Iris pigment epithelial cell (primary cell): ENCODE measurements around the gene SLC1A2.
A peak's percentile ranks its signal among the peaks of the same experiment; 100 is the strongest.

Experiments used
- DNase-seq: peaks from one replicate; pipeline ENCODE4 v3.0.0-alpha.2; 2011; ENCODE audit warnings: low read depth

Gene SLC1A2

GRCh38 chr11:35413598-35413997 lies 5.8 kb downstream of the SLC1A2 start:
- no peak for DNase-seq

- no peak for DNase-seq
Measured at GRCh38 chr11:35412285-35412684, 7.1 kb downstream of the SLC1A2 start.

GRCh38 chr11:35407041-35407440 lies 12.3 kb downstream of the SLC1A2 start:
- DNase-seq, result no peak

- DNase-seq, result peak; percentile 51
Measured at GRCh38 chr11:35404388-35404775, 15.0 kb downstream of the SLC1A2 start.

GRCh38 chr11:35403765-35404387 lies 15.5 kb downstream of the SLC1A2 start:
- no peak for DNase-seq

- no peak for DNase-seq
Measured at GRCh38 chr11:35402751-35403660, 16.4 kb downstream of the SLC1A2 start.

- DNase-seq, result no peak
Measured at GRCh38 chr11:35398881-35399280, 20.5 kb downstream of the SLC1A2 start.

GRCh38 chr11:35394941-35395340 lies 24.4 kb downstream of the SLC1A2 start:
- DNase-seq, result no peak

GRCh38 chr11:35393098-35393497 lies 26.3 kb downstream of the SLC1A2 start:
- DNase-seq, result no peak

GRCh38 chr11:35391922-35392688 lies 27.3 kb downstream of the SLC1A2 start:
- peak; percentile 79 for DNase-seq

- DNase-seq, result peak; percentile 93
Measured at GRCh38 chr11:35390737-35391682, 28.3 kb downstream of the SLC1A2 start.

- no peak for DNase-seq
Measured at GRCh38 chr11:35389897-35390465, 29.4 kb downstream of the SLC1A2 start.

GRCh38 chr11:35389112-35389511 lies 30.2 kb downstream of the SLC1A2 start:
- no peak for DNase-seq

- DNase-seq, result no peak
Measured at GRCh38 chr11:35388061-35388460, 31.3 kb downstream of the SLC1A2 start.

GRCh38 chr11:35387111-35387982 lies 32.0 kb downstream of the SLC1A2 start:
- DNase-seq, result peak; percentile 38

- DNase-seq, result no peak
Measured at GRCh38 chr11:35383953-35384352, 35.4 kb downstream of the SLC1A2 start.

- no peak for DNase-seq
Measured at GRCh38 chr11:35381709-35382322, 37.5 kb downstream of the SLC1A2 start.

GRCh38 chr11:35380603-35381002 lies 38.8 kb downstream of the SLC1A2 start:
- no peak for DNase-seq

- no peak for DNase-seq
Measured at GRCh38 chr11:35377262-35377661, 42.1 kb downstream of the SLC1A2 start.

- DNase-seq, result no peak
Measured at GRCh38 chr11:35376613-35377012, 42.7 kb downstream of the SLC1A2 start.
